Uterus (tissue), 4 donors: ENCODE data around the gene INPP5A. TPM values are rescaled to one million over a fixed set of nuclear protein-coding genes. Genes with fewer than 3 reads are reported as not detected.
A peak's percentile ranks its signal among the peaks of the same experiment; 100 is the strongest.

Experiments used
- DNase-seq, 2 donors: peaks; one replicate each; pipeline ENCODE4 v3.0.0-alpha.2; 2019 to 2020
- H3K27ac ChIP-seq, 2 donors: fragments of 200-600 bp; sonication (generic); 1 replicate in 1 of 2; 2 replicates in 1 of 2; pipeline ENCODE4 v1.5.1; 2016 to 2018
- H3K27me3 ChIP-seq, 2 donors: fragments of 200-600 bp; sonication (generic); one replicate each; pipeline ENCODE4 v1.5.1; 2018 to 2019; ENCODE audit warnings: control low read depth in 1 of 2
- H3K36me3 ChIP-seq, 2 donors: fragments of 200-600 bp; sonication (generic); one replicate each; pipeline ENCODE4 v1.5.1; 2019; ENCODE audit warnings: control low read depth in 1 of 2
- H3K4me1 ChIP-seq, 2 donors: fragments of 200-600 bp; sonication (generic); one replicate each; pipeline ENCODE4 v1.5.1; 2018 to 2019; ENCODE audit warnings: control low read depth in 1 of 2
- H3K4me3 ChIP-seq, 2 donors: fragments of 200-600 bp; sonication (generic); 1 replicate in 1 of 2; 2 replicates in 1 of 2; pipeline ENCODE4 v1.5.1; 2018 to 2019; ENCODE audit warnings: mild to moderate bottlenecking in 1 of 2
- H3K9me3 ChIP-seq, 2 donors: fragments of 200-600 bp; sonication (generic); one replicate each; pipeline ENCODE4 v1.5.1; 2019; ENCODE audit warnings: control low read depth in 1 of 2
- CTCF ChIP-seq, 4 experiments: fragments of 200-600 bp in 2 of 4; fragments of 450-650 bp in 2 of 4; sonication (generic) in 2 of 4; IDR thresholded peaks; one replicate each; pipeline ENCODE4 v1.5.1; 2016 to 2019; ENCODE audit warnings: antibody characterized with exemption in 4 of 4, mild to moderate bottlenecking in 2 of 4, moderate library complexity in 1 of 4
- POLR2A ChIP-seq, 2 donors: fragments of 450-650 bp; IDR thresholded peaks; one replicate each; pipeline ENCODE4 v1.6.1; 2016; ENCODE audit warnings: antibody characterized with exemption in 2 of 2, mild to moderate bottlenecking in 1 of 2, moderate library complexity in 1 of 2
- intact Hi-C: fragments of 100-400 bp; cut with DNase I; formaldehyde crosslinking; loops from one replicate; pipeline ENCODE4 v1.15.1; 2023; ENCODE audit warnings: low total_unique reads
- total RNA-seq, 4 donors: library from RNA; depleted of rRNA in 3 of 4; stranded (reverse); fragments of >200 nt in 3 of 4; gene quantifications; one replicate each; pipeline versions ENCODE4 v1.1.0 to v1.2.4, GENCODE V29; 2014 to 2023
- donor health status: DM: yes; HTN: yes; CAD: no.

The INPP5A gene
- total RNA-seq, 4 donors from 2014 or later = 22.5 to 160 (median 93.2) TPM

GRCh38 chr10:132607961-132608495 is 70.4 kb downstream of the INPP5A start:
- H3K4me1 ChIP-seq = peaks cover 0 to 28% of the 10 kb centered on the region in 2 donors
- intact Hi-C loops = no loop called here
- no peaks in the 10 kb centered on the region for H3K27me3 ChIP-seq
- H3K27ac ChIP-seq = no peak overlapping the region
- no peaks in the 10 kb centered on the region for H3K36me3 ChIP-seq
- H3K9me3 ChIP-seq = no peaks in the 10 kb centered on the region
- DNase-seq = no peak
- TF ChIP-seq POLR2A (IDR thresholded peaks at IDR 0.05) (no peak), CTCF (IDR thresholded peaks at IDR 0.05) (no peak)
- no peak overlapping the region for H3K4me3 ChIP-seq

- no peak overlapping the region for H3K4me3 ChIP-seq
- no peak overlapping the region for H3K27ac ChIP-seq
- no peaks in the 10 kb centered on the region for H3K36me3 ChIP-seq
- DNase-seq = no peak
- intact Hi-C loops = no loop called here
- H3K27me3 ChIP-seq = no peaks in the 10 kb centered on the region
- H3K4me1 ChIP-seq = peaks cover 0 to 28% of the 10 kb centered on the region in 2 donors
- H3K9me3 ChIP-seq = no peaks in the 10 kb centered on the region
- TF ChIP-seq CTCF (IDR thresholded peaks at IDR 0.05) = no peak
- TF ChIP-seq POLR2A (IDR thresholded peaks at IDR 0.05) = no peak
These were observed 71.1 kb downstream of the INPP5A start for GRCh38 chr10:132608511-132609195.

GRCh38 chr10:132609211-132609610 is 71.6 kb downstream of the INPP5A start:
- DNase-seq = no peak
- Histone ChIP-seq H3K4me1 (peaks cover 0 to 28% of the 10 kb centered on the region in 2 donors), H3K27me3 (no peaks in the 10 kb centered on the region), H3K9me3 (no peaks in the 10 kb centered on the region), H3K4me3 (no peak overlapping the region), H3K36me3 (no peaks in the 10 kb centered on the region), H3K27ac (no peak overlapping the region)
- TF ChIP-seq CTCF (IDR thresholded peaks at IDR 0.05) (no peak), POLR2A (IDR thresholded peaks at IDR 0.05) (no peak)
- intact Hi-C loops = no loop called here

- intact Hi-C loops = no loop called here
- DNase-seq = peak in 1 of 2 donors; percentile 14
- Histone ChIP-seq H3K4me1 (peaks cover 0 to 28% of the 10 kb centered on the region in 2 donors), H3K36me3 (no peaks in the 10 kb centered on the region), H3K27me3 (no peaks in the 10 kb centered on the region), H3K9me3 (no peaks in the 10 kb centered on the region), H3K27ac (no peak overlapping the region), H3K4me3 (no peak overlapping the region)
- TF ChIP-seq POLR2A (IDR thresholded peaks at IDR 0.05) (no peak), CTCF (IDR thresholded peaks at IDR 0.05) (no peak)
These were observed 72.6 kb downstream of the INPP5A start for GRCh38 chr10:132610071-132610701.
